Keratinocyte (primary cell): ENCODE measurements around the gene DDX43.

Experiments
- EZH2 ChIP-seq: IDR thresholded peaks from one replicate; pipeline ENCODE4 v1.6.1; 2012; ENCODE audit warnings: inconsistent platforms, mild to moderate bottlenecking, low read length, moderate library complexity
- TF ChIP-seq, protein P1 (sequence below), 3 experiments: IDR thresholded peaks in 1 of 3; conservative IDR thresholded peaks in 1 of 3; optimal IDR thresholded peaks in 1 of 3; 2 replicates in 2 of 3; 3 replicates in 1 of 3; pipeline versions ENCODE3 to v1.5.1; 2011; ENCODE audit warnings: low read length in 3 of 3, mild to moderate bottlenecking in 3 of 3, moderate library complexity in 2 of 3, control low read depth in 1 of 3, inconsistent platforms in 1 of 3; ENCODE audit not compliant: insufficient read depth in 2 of 3; ENCODE audit errors: extremely low read depth in 1 of 3

DNA sequence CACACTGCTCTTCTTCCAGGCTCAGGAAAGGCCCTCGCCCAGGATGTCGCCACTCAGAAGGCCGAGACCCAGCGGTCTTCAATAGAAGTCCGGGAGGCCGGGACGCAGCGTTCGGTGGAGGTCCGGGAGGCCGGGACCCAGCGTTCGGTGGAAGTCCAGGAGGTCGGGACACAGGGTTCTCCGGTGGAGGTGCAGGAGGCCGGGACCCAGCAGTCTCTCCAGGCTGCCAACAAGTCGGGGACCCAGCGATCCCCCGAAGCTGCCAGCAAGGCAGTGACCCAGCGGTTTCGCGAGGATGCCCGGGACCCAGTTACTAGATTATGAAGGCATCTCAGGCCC is 31.1 kb upstream of the DDX43 start:
- TF ChIP-seq, protein P1, sequence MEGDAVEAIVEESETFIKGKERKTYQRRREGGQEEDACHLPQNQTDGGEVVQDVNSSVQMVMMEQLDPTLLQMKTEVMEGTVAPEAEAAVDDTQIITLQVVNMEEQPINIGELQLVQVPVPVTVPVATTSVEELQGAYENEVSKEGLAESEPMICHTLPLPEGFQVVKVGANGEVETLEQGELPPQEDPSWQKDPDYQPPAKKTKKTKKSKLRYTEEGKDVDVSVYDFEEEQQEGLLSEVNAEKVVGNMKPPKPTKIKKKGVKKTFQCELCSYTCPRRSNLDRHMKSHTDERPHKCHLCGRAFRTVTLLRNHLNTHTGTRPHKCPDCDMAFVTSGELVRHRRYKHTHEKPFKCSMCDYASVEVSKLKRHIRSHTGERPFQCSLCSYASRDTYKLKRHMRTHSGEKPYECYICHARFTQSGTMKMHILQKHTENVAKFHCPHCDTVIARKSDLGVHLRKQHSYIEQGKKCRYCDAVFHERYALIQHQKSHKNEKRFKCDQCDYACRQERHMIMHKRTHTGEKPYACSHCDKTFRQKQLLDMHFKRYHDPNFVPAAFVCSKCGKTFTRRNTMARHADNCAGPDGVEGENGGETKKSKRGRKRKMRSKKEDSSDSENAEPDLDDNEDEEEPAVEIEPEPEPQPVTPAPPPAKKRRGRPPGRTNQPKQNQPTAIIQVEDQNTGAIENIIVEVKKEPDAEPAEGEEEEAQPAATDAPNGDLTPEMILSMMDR (optimal IDR thresholded peaks at IDR 0.05 in 1 of 3, IDR thresholded peaks at IDR 0.05 in 1 of 3, conservative IDR thresholded peaks at IDR 0.05 in 1 of 3; ENCODE audit: extremely low read depth in 1 of 3, insufficient read depth in 2 of 3, low read length in 3 of 3): no peak
- TF ChIP-seq EZH2: no peak
